NCI-H345 treated with DMSO at 0.1 percent for 48 hours (cell line): Measurements from ENCODE around the gene ABI3BP.
"Not testable (repeated sequence)": the region's sequence is repeated elsewhere in the genome, so short reads cannot be mapped to it uniquely, and the experiment has no call there.

Source experiments
- DNase-seq: peaks from one replicate; lab custom pipeline; 2025; ENCODE audit not compliant: unreplicated experiment; lab: John Stamatoyannopoulos, UW

ABI3BP gene, protein sequence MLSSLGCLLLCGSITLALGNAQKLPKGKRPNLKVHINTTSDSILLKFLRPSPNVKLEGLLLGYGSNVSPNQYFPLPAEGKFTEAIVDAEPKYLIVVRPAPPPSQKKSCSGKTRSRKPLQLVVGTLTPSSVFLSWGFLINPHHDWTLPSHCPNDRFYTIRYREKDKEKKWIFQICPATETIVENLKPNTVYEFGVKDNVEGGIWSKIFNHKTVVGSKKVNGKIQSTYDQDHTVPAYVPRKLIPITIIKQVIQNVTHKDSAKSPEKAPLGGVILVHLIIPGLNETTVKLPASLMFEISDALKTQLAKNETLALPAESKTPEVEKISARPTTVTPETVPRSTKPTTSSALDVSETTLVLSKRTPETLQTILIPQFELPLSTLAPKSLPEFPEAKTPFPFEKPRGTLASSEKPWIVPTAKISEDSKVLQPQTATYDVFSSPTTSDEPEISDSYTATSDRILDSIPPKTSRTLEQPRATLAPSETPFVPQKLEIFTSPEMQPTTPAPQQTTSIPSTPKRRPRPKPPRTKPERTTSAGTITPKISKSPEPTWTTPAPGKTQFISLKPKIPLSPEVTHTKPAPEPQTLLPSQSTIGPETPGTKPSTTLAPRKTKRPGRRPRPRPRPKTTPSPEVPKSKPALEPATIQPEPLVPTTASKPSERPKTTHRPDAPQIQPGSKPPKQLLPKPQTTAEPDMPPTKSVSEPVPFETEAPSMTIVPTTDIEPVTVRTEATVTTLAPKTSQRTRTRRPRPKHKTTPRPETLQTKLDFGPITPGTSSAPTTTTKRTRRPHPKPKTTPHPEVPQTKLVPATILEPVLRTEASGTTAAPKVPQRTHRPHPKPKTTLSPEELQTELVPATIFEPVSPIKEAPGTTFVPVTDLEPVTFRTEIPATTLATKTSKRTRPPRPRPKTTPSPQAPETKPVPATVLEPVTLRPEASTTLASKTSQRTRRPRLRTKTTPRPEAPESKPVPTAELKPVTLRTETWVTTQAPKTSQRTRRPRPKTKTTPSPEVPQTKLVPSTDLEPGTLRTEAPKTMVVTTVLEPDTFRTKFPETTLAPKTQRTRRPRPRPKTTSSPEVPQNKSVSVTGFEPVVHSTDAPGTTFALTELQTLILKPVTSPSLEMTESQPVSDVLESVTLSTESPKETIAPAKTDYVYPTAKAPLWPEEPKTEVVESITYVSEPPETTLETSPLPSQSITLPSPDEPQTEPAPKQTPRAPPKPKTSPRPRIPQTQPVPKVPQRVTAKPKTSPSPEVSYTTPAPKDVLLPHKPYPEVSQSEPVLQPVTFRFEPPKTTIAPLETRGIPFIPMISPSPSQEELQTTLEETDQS (N-terminal part only)

DNA sequence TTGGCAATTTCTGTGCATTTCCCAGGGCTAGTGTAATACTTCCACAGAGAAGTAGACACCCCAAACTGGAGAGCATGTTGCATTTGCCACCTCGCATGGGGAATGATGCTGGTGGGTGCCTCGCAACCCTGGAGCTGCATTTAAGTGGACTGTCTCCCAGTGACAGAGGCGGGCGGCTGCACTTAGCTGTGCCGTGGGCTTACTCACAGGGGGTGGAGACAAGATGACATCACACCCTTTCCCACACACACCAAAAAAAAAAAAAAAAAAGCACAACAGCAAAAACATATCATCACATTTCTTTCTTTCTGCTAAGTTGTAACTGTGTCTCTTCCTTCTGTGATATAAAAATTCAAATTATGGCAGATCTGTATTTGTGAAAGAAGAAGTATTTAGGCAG lies at the start of gene ABI3BP:
Gene ABI3BP (minus strand): TSS at position 113 of the 400 bp plus-strand sequence. CDS start 37 bp downstream, at position 76.
- no peak for DNase-seq

DNA sequence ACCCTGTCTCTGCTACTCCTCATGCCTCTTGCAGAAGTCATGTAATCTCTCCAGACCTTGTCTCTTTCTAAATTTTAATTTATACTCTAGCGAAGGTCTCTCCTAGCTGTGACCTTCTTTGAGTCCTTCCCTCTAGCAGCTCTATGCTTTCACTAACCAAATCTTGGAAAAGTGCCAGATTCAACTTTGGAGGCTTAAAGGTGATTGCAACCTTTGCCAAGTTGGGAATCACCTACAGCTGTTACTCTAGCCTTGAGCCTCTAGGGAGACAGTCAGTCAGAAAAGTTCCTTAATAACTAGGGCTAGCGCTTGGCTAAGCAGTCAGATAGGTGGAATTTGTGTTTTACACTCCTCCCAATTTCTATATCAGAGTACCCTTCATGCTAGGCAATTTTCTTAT lies 46.1 kb upstream of the ABI3BP start:
- DNase-seq, result no peak

- no peak for DNase-seq
Measured at GRCh38 chr3:101038880-101039279, 45.7 kb upstream of the ABI3BP start.

DNA sequence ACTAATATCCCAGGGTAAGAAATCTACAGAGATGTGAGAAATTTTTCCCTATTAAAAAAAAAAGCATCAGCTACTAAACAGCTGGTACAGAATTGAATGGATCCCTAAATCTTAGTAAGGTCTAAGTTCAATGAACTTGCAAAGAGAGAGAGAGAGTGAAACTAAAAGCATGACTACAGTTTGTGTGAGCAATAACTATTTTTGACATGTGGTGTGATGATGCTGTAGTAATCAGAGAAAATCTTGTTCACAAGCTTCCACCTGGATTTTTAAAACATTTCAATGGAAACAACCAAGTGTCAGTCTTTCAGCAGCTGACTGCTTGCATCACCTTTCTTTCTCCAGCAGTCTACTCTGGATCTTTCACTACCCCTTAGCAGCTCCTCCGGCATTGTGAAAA lies 45.2 kb upstream of the ABI3BP start:
- no peak for DNase-seq

DNA sequence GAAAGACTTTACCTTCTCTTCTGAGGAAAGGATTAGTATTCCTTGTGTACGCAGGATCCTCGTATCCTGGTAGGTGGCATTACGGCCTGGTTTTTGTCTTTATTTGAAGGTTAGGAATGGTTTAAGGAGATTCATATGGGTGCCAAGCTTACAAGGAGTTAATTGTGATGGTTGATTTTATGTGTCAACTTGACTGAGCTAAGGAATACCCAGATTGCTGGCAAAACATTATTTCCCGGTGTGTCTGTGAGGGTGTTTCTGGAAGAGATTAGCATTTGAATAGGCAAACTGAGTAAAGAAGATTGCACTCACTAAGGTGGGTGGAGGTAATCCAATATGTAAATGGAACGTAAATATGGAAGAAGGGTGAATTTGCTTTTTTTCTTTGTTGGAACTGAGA lies 44.4 kb upstream of the ABI3BP start:
- DNase-seq, result no peak

DNA sequence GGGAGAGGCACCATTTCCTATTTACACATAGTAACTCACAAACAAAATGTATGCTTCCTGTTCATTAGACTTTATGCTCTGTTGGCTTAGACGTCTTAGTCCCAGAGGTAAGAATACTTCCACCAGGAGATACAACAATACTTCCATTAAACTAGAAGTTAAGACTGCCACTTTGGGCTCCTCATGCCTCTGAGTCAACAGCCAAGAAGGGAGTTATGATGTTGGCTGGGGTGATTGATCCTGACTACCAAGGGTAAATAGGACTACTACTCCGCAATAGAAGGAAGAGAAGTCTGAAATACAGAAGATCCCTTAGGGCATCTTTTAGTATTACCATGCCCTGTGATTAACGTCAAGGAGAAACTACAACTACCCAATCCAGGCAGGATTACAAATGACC lies 43.5 kb upstream of the ABI3BP start:
- no peak for DNase-seq

GRCh38 chr3:101036213-101036618 lies 43.0 kb upstream of the ABI3BP start:
- no peak for DNase-seq

DNA sequence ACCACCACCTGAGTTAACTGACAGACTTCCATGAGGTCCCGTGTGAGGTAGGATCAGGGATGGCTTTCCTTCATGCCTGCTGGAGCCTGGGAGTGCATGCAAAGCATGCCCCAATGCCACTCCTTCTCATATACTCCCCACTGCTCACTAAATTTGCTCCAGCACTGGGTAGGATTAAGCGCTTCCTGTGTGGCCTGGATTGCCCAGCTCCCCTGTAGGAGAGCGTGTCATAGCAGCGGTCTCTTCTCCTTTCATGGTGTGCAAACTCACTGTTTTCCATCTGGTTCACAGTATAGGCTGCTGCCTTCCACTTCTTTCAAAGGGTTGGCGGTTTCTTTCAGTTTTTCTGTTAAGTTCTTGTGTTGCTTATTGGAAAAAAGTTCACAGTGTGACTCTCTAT lies 34.1 kb upstream of the ABI3BP start:
- DNase-seq, result no peak

DNA sequence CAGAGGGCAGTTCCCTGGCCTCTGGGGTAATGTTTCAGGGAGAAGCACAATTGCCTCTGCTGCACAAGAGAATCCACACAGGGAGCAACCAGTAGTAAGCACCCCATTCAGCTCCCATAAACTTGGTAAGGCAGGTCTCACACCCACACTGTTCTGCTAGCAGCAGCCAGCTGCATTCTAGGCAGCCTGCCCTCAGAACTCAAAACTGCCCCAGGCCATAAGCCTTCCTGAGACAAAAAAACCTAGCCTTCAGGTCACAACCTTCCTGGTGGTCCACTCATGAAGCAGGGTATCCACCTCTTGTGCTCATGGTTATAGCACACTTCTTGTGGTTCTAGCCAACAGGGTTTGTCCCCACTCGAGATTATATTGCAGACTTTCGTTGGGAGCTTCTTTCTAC lies 33.7 kb upstream of the ABI3BP start:
- DNase-seq, result no peak

GRCh38 chr3:101026244-101026643 lies 33.0 kb upstream of the ABI3BP start:
- DNase-seq, result no peak

DNA sequence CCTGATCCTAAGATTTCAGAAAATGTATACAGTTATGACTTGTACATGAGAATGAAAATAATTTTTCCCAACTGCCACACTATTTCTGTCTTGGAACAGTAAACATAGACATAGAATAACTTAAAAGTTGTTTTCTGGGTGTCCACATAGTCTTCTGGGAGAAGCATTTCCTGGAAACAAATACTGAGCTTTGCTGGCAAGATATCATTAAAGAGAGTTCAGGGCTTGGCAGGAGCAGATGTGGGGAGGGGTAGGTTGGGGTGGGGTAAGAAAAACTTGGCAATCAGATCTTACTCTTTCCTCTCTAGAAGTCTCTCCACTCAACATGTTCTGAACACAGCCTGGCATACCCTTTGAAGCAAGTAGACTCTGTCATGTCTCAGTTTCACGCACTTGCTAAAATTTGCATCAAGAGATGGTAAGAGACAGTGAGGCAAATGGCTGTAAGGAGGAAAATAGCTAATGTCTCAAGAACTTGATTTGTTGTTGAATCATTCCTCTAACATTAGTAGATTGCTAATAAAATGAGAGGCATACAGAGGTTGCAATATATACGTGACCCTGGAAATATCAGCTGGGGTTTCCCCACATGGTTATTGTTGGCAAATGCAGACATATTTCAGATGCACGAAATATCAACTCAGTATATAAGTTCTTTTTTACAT lies 27.3 kb upstream of the ABI3BP start:
- no peak for DNase-seq

DNA sequence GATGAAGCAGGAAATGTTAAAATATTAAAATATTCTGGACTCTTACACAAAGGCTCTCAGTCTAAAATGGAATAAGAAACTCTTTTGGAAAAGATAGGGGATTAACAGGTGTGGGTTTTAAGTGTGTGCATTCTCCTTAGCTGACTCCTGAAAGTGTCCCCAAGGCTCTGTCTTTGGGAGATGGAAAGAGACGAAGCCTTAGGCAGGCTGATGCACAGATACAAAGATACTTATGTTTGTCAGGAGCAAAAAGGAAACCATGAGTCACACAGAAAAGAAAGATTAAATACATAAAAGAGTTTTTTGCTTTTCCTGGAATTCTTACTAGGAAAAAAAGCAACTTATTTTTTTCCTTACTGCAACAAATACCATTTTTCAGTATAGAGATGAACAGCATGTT lies 23.8 kb upstream of the ABI3BP start:
- no peak for DNase-seq

DNA sequence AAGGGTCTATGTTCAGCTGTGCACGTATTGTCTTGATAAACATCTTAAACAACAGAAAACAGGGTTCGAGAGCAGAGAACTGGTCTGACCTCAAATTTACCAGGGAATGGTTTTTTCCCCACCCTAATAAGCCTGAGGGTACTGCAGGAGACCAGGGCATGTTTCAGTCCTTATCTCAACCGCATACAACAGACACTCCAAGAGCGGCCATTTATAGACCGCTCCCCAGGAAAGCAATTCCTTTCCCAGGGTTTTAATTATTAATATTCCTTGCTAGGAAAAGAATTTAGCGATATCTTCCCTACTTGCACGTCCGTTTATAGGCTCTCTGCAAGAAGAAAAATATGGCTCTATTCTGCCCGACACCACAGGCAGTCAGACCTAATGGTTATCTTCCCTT lies 19.1 kb upstream of the ABI3BP start:
- not testable (repeated sequence) for DNase-seq

- no peak for DNase-seq
Measured at GRCh38 chr3:101011136-101011535, 17.9 kb upstream of the ABI3BP start.

GRCh38 chr3:101010296-101010695 lies 17.1 kb upstream of the ABI3BP start:
- no peak for DNase-seq

DNA sequence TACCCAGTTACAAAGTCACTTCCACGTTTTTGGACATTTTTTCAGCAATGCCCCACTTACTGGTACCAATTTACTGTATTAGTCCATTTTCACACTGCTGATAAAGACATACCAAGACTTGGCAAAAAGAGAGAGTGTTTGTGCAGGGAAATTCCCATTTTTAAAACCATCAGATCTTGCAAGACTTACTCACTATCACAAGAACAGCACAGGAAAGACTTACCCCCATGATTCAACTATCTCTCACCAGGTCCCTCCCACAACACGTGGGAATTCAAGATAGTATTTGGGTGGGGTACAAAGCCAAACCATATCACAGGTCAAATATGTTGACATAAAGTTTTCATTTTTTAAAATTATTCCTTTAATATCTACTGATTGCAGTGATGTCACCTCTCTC lies 16.2 kb upstream of the ABI3BP start:
- DNase-seq, result no peak

GRCh38 chr3:100999160-100999559 lies 5.9 kb upstream of the ABI3BP start:
- no peak for DNase-seq

DNA sequence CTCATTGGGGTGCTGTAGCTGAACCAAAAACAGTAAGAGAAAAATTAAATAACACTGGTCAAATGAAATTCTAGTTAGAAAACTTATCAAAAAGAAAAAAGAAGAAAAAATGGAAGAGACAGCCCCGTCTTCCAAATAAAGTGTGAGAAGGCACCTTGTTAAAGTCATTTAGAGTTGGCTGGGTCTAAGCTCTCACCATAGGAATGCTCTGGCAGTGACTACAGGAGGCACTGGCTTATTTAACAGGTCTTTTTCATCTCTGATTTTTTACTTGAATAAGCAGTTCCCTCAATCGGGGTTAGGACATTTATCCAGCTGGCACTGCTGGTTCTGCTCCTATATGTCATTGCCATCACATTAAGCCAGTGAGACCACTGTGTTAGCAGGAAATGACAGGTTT lies 1.6 kb upstream of the ABI3BP start:
- no peak for DNase-seq

GRCh38 chr3:100994187-100994586 lies 966 bp upstream of the ABI3BP start:
- no peak for DNase-seq

- DNase-seq, result no peak
Measured at GRCh38 chr3:100992231-100993012, 799 bp downstream of the ABI3BP start.
